ENCODE measurements around the gene BTK.

BTK gene

DNA sequence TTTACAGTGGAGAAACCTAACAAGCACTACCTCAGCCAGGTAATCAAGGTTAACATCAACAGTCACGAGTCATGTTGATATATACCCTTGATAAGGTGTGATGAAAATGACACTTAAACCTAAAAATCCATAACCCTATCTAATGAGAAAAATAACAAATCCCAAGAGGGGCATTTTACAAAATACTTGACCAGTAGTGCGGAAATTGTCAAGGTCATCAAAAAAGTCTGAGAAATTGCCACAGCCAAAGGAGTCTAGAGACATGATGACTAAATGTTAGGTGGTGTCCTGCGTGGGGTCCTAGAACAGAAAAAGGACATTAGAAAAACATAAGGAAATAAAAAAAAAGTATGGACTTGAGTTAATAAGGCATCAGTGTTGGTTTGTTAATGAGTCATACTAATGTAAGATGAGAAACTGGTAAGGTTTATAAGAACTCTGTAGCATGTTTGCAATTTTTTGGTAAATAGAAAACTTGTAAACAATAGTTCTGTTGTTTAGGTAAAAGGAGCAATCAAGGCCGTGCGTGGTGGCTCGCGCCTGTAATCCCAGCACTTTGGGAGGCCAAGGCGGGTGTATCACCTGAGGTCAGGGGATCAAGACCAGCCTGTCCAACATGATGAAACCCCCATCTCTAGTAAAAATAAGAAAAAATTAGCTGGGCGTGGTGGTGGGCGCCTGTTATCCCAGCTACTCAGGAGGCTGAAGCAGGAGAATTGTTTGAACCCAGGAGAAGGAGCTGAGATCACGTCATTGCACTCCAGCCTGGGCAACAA is 7.7 kb upstream of the BTK start:
- no peak for DNase-seq

DNA sequence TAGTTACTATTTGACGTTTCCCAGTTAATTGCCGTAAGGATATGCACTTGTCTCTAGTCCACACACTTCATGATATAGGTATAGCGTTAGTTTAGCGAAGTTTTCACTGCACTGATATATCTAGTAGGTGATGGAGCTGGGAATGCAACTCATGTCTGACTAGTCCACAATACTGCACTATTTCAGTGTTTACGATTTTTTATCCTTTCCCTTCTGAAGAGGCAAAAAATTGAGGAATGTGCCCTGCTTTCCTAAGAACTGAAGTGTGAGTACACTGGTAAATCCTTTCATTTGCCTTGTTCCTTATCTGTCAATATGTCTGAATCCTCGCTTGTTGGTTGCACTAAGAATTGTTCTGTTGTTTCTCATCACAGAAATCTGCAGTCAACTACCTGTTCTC is 5.8 kb upstream of the BTK start:
- no peak for DNase-seq

DNA sequence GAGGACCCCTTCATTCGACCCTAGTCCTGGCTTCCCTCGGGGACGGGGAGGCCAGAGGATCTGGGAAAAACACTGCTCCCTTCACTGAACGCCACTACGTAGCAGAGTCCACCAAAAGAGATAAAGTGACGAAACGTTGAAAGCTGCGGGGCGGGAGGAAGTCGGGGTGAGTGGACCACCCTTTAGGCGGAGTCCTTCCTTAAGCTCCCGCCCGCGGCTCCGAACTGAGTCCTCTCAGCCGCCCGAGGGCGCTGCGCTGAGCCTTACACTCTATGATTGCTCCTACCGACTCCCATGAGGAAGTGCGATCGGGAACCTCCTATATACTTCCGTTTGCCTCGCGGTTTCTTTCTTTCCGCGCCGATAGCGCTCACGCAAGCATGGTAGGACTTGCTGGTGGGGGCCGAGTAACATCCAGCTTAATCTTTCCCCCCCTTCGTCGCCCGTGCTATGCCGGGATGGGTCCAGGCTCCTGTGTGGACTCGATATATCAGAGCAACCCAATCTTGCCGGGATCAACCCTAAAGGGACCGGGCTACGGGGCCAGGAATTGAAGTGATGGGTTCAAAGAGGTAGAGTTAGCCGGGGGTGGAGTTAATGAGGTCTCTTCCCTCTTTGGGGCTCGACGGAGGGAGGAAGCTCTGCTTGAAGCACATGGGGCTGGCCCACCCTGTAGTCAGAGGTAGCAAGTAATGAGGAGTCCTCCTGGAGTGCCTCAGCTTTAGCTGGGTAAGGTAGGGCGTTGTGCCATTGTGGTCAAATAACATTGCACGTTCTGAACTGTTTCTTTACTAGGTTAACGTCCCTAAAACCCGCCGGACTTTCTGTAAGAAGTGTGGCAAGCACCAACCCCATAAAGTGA is 4.9 kb upstream of the BTK start, which contains the start of gene RPL36A:
Gene RPL36A (plus strand): TSS at position 348 of the 862 bp plus-strand sequence. CDS start 33 bp downstream, at position 381.
- DNase-seq = peak; percentile 92

DNA sequence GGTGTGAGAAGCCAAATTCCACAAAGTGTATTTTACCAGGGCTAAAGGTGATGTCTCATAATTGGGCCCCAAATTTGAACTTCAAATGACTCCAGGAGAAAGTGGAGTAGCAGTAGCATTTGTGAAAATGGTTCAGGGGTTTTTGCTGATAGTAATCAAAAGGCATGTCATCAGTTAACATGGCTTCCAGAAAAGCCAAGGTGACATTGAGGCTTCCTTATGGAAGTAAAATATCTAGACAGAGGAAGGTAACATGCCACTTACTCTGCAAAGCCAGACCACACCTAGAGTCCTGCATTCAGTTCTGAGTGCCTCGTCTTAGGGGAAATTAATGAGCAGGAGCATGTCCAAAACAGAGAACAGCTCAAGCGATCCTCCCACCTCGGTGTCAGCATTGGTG is 2.6 kb upstream of the BTK start:
- no peak for DNase-seq

DNA sequence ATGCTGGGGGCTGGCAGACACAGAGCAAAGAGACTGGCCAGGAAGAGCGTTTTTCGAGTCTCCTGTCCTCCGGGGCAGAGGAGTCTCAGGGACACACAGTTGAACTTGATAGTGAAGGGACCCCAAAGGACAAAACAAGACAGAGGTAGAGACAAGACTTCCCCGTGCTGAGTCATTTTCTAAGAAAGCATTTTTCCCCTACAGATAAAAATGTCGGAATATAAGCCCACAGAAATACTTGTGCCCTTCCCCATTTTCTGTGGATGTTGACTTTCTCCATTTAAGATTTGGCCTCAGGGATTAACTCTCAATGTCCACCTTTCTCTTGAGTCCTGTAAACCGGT is 523 bp upstream of the BTK start:
- DNase-seq = no peak

DNA sequence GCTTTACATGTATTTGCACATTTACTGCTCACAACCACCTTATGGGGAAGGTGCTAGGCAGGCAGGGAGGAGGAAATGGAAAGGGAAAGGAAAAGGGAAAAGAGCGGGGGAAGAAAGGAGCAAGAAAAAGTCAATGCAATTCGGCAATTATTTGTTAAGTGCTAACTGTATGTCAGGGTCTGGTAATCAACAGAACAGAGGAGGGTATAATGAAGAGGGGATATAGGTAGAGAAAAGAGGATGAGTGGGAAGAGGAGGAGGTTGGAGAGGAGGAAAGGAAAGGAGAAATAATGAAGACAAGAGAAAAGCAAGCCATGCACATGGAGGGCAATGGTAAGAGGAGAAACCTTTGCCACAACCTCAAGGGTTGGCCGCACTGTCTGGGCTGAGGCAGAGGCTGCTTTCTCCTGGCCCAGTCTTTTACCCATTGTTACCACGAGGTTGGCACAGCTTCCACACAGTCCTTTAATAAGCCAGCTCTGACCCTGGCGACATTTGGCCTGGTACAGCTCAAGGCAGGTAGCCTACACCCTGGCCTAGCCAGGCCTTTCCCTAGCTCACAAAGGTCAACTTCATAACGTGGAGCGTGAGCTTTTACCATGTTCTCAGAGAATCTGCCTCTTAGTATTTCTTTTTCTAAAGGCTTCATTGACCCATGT is 836 bp downstream of the BTK start:
- DNase-seq = no peak

DNA sequence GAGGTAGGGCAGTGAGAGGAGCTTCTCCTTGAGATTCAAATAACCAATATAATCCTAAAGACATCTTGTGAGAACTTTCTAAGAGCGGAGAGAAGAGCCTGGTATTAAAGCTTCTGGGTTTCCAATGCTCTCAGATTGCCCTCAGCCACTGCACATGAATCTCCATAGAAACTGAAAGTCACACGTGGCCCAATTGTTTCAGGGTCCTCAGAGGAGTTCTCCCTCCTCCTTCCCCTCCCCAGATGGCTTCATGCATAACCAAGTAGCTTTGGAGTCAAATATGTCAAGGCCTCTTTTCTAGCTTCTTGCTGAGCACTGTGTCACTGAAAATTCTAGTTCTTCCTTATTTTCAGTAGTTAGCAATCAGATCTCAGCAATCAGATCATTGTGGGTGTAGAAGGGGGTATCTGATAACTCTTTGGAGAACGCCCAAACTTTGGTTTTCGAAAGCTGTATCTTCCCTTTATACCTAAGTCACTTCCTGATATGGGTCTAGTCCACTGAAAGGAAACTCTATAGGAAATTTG is 2.2 kb downstream of the BTK start:
- no peak for DNase-seq

DNA sequence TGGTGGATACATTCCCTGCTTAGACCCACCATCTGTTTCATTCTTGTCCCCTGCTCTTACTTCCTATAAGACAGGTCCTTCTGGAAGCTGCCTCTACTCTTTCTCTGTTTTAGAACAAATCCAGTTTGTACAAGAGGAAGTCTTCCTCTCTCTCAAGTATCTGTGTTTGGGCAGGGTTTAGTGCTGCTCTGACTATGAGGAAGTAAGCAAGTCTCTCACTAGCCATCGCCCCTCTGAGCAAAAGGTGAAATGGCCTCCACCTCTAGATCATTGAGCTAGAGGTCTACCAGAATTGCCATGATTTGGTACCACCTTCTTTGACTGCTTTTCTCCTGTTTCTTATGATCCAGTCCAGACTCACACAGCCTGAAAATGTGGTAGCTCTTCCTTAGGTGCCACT is 8.4 kb downstream of the BTK start:
- no peak for DNase-seq

DNA sequence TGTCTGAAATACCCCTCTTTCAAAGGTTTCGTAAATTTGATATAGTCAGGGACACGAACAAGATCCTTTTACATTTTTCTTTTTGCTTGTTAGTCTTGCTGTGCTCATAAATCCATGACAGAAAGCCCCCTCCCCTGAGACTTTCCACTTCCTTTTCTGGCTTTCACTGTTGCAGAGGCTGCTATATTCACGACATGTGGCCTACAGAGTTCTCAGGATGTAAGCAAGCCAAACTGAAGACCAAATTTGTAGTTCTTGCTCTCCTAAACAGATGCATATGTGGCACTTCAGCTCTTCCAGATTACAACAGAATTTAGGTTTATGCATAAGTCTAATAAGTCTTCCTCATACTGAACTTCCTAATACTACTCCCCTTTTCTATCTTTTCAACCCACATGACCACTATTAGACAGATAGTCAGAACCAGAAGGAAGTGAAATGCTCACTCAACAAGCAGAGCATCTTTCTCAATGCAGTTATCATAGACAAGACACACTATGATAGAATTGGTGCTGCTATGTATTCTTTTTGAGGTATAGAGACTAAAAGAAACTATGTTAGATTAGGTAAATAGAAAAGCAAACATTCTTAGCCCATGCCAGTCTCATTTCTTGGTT is 15.0 kb downstream of the BTK start:
- DNase-seq = no peak

DNA sequence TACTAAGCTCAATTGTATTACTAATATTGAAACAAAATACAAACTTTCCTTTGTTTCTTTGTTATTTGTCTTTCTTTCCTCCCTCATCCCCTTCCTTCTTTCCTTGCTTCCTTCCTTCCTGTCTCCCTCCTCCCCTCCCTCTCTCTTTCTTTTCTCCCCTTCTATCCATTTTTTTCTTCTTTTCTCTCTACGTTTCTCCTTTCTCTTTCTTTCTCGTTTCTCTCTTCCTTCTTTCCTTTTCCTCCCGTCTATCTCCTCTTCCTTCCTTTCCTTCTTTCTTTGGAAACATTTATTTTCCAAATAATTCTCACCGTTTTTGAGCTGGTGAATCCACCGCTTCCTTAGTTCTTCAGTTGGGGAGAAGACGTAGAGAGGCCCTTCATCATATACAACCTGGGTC is 16.3 kb downstream of the BTK start:
- DNase-seq = no peak

DNA sequence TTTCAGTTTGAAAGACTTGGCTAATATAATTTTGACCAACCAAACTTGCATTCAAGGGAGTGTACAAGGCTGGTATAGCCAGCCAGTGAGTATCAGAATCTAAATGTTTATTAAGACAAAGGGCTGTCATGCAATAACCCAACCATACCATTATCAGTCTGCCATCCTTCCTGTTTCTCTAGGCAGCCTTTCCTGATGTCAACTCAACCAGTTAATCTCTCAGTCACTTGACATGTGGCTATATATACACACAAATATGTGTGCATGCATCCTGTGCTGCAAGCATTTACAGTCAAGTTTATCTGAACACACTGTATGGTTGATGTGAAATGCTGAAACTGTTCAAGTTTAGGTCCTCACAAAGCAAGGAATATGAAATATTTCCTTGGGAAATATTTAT is 17.2 kb downstream of the BTK start:
- DNase-seq = no peak

DNA sequence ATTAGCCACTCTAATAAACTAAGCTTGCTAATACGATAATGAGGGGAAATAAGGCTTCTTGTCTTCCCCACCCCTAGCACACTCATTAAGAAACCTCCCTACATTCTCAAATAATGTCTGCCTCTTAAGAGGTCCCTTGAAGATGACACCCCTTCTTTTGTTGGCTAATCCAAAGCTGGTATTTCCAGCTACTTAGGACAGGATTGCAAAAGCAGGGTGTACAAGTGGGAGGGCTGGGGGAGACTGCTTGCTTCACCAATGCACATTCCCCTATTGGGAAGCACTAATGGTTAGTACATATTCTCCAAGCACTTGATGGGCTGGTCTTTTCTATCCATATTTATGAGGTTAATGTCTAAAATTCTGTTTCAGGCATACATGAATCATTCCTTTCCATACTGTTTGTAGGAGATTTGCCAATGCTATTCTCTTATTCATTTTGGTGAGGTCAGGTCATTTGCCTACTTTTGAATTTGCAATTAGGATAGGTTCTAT is 20.6 kb downstream of the BTK start:
- DNase-seq = no peak

DNA sequence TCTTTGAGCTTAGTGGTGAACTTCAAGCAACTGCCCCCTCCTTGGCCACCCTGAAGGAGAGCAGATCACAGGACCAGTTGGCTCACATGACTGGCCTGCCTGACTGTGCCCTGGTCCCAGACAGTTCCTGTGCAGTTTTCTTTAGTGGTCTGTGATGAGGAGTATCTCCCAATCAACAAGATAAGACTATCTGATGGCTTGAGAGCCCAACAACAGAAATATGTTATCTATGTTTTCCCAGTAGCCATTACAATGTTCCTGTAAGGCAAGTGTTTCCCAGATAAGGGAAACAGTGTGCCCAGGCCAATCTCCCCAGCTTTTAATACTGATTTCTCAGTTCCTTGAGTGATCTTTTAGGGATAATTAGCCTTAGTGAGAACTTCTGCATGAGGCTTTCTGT is 23.2 kb downstream of the BTK start:
- DNase-seq = no peak

DNA sequence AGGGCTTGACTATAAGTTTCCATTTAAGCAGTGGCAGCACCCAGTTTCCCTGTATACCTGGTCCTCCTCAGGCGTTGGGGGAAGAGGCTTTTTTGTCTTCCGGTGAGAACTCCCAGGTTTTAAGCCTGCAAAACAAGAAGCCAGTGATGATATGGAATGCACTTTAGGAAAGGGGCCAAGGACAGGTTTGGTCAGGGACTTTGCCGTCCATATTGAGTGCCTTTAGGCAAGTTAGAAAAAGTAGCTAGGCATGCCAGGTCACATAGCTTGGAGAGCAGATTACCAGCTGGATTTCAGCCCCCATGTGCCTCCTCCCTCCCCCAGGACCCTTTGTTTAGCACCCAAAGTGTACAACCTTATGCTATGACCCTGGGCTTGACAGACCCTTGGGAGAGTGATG is 23.9 kb downstream of the BTK start:
- DNase-seq = no peak

DNA sequence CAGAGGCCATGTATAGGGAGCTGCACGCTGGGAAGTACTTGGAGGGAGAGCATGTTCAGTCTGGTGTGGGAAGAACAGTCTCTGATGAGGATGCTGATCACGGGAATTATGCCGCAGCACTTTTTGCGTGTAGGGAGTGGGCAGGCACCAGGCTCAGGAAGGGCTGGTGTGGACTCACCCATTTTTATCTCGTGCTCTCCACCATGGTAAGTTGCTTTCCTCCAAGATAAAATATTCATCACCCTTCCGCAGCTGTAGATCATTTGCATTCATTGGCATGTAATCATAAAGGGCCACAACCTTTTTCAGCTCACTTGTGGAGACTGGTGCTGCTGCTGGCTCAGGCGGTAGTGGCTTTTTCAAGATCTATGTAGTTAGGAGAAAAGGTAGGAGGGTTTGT is 25.6 kb downstream of the BTK start:
- DNase-seq = no peak

DNA sequence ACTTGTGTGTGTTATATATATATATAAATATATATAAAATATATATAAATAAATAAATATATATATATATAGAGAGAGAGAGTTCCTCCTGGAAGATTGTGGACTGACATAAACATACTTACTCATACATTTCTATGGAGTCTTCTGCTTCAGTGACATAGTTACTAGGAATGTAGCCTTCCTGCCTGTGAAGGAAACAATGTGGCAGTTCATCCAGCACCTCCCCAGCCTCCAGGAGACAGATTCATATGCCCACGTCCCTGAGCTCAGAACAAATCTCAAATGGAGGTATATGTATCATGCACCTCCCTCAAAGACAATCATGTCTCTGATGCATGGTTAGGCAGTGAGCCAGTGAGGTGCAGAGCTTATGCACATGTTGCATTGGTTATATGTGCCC is 26.0 kb downstream of the BTK start:
- DNase-seq = peak; percentile 10

DNA sequence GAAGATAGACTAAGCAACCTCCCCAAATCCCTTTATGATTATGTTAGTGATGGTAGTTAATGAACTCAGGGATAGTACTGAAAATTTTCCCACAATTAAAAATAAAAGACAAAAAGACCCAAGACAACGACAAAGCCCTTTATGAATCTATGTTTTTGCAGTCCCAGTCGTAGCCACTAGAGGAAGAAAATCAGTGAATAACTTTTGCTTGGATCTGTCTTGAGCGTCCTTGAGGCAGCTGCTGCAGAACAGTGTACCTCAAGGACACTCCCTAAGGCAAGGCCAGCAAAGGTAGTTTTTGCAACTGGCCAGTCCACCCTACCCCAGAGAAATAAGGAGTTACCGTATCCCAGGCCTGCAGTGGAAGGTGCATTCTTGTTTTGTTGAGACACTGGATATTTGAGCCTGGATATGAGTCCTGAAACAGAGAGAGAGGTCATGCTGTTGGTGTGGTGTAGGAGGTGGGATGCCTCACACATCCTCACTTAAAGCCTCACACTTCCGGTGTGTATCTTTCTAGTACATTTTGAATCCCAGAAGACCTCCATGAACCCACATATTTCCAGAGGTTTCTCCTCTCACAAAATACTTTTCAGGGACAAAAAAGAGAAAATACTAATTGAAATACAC is 28.7 kb downstream of the BTK start:
- no peak for DNase-seq

DNA sequence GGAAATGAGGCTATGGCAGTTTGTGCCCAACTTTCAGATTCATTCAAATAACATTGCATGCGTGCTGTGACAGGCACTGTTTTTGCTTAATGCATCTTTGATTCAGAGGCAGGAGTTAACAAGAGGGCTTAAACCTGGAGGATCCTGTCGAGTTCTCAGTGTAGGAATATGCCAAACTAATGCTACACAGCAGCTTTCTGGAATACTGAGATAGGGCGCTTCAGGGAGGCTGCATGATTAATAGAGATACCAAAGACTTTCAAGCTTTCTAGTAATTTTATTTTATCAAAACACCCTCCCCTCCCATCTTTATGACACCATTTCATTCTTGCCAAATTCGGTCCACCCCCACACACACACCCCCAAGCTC is 36.8 kb downstream of the BTK start:
- no peak for DNase-seq

DNA sequence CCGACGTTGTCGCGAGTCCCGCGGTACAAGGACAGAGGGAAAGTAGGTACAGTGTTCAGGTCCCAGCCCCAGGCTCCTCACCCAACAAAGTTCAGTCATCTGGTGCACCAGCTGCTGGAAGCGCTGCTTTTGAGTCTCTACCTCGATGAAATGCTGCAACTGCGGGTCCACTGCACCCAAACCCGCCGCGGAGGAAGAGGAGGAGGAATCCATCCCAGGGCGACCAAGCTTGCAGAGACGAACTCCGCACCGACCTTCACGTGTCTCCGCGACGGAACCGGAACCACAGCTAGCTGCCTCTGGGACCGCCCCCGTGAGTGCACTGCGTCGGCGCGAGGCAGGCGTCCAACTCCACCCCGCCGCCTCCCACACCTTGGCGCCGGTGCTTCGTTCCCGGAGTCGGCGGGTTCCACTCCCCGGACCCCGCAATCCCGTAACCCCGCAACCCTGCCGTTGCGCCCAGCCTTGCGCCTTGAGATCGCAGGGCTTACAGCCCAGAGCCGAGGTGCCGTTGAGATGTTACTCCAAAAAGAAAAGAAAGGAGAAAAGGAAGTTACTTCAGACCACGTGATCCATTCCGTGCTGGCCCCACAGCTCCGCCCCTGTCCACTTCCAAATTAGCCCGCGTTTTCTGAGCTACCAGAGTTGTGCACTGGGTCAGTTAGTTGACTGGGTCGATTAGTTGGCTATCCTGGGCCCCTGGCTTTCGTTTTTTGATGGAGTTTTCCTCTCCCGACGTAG is 37.4 kb downstream of the BTK start, which contains the start of gene TIMM8A:
Gene TIMM8A (minus strand): TSS at position 291 of the 741 bp plus-strand sequence. CDS start 78 bp downstream, at position 213.
- DNase-seq = peak; percentile 63

DNA sequence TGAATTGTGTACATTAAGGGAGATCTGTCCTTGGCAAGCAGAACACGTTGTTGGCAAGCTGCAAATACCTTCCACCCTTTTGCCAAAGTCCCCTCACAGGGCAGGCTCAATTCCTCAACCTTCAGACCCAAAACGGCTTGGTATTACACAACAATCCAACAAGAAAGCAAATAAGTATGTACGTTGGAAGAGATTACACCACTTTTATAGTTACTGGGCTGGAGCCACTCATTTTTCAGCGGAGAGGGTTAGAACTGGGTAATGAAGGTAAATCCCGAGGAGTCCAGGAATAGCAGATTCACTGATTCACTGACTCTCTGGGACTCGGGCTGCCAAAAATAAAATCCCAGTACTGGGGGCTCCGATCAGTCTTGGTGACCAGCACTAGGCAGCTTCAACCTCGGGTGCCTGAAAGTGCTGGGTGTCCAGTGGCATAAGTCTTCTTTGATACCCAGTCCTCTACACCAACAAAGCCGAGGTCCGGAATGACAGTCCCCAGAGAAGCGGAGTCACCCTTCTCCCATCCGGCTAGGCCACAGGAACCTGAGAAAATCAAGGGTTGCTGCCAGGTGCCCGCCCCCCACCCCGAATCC is 38.0 kb downstream of the BTK start:
- DNase-seq = no peak

DNA sequence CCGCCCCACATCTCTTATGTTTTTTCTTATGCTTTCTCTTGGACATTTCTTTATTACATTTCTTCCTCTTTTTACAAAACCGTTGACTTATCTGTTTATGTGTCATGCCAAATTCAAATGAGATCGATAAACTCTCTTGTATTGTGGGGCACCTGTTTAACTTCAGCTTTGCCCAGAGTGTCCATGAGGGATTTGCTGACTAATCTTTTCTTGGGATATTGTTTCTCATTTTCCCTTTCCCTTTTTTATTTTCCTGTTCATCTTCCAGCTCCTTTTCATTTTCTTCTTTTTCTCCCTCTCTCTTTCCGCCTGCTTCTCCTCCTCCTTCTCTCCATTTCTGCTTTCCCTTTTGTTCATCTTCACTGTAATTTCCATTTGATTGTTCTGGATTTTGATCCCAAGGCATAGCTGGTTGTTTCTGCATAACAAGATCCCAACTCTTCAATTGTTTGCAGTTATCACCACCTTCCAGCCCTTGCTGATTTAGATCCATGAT is 48.2 kb downstream of the BTK start:
- no peak for DNase-seq

Data from fibroblast of upper back skin (primary cell).